ENCODE measurements around the gene C12orf57.
A peak's percentile ranks its signal among the peaks of the same experiment; 100 is the strongest.

Gene C12orf57

DNA sequence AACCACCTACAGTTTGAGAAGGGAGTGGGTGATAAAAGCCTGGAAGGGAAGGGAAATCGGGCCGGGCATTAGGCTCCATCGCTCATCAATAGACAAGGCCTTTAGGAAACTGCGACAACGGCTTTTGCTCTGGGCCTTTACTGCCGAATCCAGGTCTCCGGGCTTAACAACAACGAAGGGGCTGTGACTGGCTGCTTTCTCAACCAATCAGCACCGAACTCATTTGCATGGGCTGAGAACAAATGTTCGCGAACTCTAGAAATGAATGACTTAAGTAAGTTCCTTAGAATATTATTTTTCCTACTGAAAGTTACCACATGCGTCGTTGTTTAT, 467 bp upstream of the C12orf57 start:
- ChIA-PET CTCF (interaction anchor here (0.6 to 4.8 kb wide), 10 partner anchors 12 to 177 kb away, joined by 3 to 47 read pairs (median 6); partner anchors contain the start of gene PTMS), POLR2A (interaction anchor here (0.6 to 8.4 kb wide), 68 partner anchors 9 to 450 kb away, joined by 3 to 450 read pairs (median 5); partner anchors contain the start of genes ATN1, C1RL, CDCA3 and CLSTN3)
- peak; percentile 85 for DNase-seq (ENCODE audit: extremely low spot score)
- TF ChIP-seq BHLHE40 (IDR thresholded peaks at IDR 0.05; ENCODE audit: borderline replicate concordance): no peak
- TF ChIP-seq, protein P1, sequence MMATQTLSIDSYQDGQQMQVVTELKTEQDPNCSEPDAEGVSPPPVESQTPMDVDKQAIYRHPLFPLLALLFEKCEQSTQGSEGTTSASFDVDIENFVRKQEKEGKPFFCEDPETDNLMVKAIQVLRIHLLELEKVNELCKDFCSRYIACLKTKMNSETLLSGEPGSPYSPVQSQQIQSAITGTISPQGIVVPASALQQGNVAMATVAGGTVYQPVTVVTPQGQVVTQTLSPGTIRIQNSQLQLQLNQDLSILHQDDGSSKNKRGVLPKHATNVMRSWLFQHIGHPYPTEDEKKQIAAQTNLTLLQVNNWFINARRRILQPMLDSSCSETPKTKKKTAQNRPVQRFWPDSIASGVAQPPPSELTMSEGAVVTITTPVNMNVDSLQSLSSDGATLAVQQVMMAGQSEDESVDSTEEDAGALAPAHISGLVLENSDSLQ (IDR thresholded peaks at IDR 0.05): peak; percentile 97

DNA sequence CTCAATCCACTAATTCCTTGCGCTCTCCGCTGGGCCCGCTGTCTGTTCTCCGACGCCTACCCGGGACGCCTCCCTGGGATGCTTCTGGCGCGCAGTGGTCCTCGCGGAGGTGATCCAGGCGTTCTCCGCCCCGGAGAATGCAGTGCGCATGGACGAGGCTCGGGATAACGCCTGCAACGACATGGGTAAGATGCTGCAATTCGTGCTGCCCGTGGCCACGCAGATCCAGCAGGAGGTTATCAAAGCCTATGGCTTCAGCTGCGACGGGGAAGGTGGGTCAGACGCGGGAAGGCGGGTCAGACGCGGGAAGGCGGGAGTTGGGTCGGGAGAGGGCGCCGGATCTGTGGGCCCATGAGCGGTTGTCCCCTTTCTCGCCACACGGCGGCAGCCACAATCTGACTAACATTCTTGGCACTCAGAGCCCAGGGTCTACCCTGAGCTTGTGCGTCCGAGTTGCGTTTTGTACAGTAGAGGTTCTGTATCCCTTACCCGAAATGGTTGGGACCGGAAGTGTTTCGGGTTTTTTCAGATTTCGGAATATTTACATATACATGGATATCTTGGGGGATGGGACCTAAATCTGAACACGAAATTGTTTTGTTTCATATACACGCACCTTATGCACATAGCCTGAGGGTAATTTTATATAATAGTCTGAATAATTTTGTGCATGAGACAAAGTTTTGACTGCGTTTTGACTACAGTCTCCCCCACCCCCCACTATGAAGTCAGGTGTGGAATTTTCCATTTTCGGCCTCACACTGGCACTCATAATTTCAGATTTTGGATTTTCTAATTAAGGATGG, 762 bp downstream of the C12orf57 start:
- ChIA-PET POLR2A (interaction anchor here (0.6 to 8.4 kb wide), 57 partner anchors 8 to 256 kb away, joined by 3 to 450 read pairs (median 5); partner anchors contain the start of genes ATN1, C1RL, CDCA3 and CLSTN3), CTCF (interaction anchor here (0.5 to 4.8 kb wide), 19 partner anchors 12 to 185 kb away, joined by 3 to 47 read pairs (median 4); partner anchors contain the start of genes C1R and SPSB2)
- TF ChIP-seq TARDBP (IDR thresholded peaks at IDR 0.05) (no peak), ARNT (IDR thresholded peaks at IDR 0.05) (no peak), ELF4 (IDR thresholded peaks at IDR 0.05) (peak; percentile 32), L3MBTL2 (conservative IDR thresholded peaks at IDR 0.05) (peak; percentile 73), BHLHE40 (IDR thresholded peaks at IDR 0.05; ENCODE audit: borderline replicate concordance) (no peak)
- DNase-seq (ENCODE audit: extremely low spot score): peak; percentile 74

DNA sequence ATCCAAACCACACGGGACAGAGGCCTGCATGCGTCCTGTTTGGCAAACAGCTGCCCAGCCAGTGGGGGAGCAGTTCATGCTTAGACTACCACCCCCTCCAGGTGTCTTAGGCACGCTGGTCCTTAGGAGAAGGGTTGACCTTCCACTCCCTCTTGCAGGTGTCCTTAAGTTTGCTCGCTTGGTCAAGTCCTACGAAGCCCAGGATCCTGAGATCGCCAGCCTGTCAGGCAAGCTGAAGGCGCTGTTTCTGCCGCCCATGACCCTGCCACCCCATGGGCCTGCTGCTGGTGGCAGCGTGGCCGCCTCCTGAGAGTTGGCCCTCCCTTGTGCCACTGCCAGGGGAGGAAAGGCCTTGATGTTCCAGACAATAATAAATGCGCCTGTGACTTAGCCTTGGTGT, 1.8 kb downstream of the C12orf57 start:
- TF ChIP-seq, protein P1 (IDR thresholded peaks at IDR 0.05): no peak
- TF ChIP-seq CTBP1 (IDR thresholded peaks at IDR 0.05; ENCODE audit: borderline replicate concordance) (no peak), TARDBP (IDR thresholded peaks at IDR 0.05) (no peak), ELF4 (IDR thresholded peaks at IDR 0.05) (no peak), SP1 (IDR thresholded peaks at IDR 0.05) (no peak), ZNF384 (IDR thresholded peaks at IDR 0.05) (no peak), NFRKB (IDR thresholded peaks at IDR 0.05) (no peak), BHLHE40 (IDR thresholded peaks at IDR 0.05; ENCODE audit: borderline replicate concordance) (no peak), FOXA1 (IDR thresholded peaks at IDR 0.05) (no peak), LEF1 (IDR thresholded peaks at IDR 0.05; ENCODE audit: borderline replicate concordance) (no peak), FOXK2 (IDR thresholded peaks at IDR 0.05) (no peak), FOXM1 (IDR thresholded peaks at IDR 0.05; ENCODE audit: borderline replicate concordance) (no peak), ARNT (IDR thresholded peaks at IDR 0.05) (no peak), SUZ12 (IDR thresholded peaks at IDR 0.05) (no peak), HDGF (IDR thresholded peaks at IDR 0.05; ENCODE audit: borderline replicate concordance) (no peak), L3MBTL2 (conservative IDR thresholded peaks at IDR 0.05) (no peak)
- ChIA-PET POLR2A (interaction anchor here (1.2 to 8.4 kb wide), 8 partner anchors 15 to 163 kb away, joined by 3 to 450 read pairs (median 26); partner anchors contain the start of genes C1RL, CDCA3, ENO2 and TPI1), CTCF (interaction anchor here (0.7 to 4.8 kb wide), 6 partner anchors 13 to 168 kb away, joined by 3 to 47 read pairs (median 8); no protein-coding TSS in a partner anchor)
- no peak for DNase-seq (ENCODE audit: extremely low spot score)

DNA sequence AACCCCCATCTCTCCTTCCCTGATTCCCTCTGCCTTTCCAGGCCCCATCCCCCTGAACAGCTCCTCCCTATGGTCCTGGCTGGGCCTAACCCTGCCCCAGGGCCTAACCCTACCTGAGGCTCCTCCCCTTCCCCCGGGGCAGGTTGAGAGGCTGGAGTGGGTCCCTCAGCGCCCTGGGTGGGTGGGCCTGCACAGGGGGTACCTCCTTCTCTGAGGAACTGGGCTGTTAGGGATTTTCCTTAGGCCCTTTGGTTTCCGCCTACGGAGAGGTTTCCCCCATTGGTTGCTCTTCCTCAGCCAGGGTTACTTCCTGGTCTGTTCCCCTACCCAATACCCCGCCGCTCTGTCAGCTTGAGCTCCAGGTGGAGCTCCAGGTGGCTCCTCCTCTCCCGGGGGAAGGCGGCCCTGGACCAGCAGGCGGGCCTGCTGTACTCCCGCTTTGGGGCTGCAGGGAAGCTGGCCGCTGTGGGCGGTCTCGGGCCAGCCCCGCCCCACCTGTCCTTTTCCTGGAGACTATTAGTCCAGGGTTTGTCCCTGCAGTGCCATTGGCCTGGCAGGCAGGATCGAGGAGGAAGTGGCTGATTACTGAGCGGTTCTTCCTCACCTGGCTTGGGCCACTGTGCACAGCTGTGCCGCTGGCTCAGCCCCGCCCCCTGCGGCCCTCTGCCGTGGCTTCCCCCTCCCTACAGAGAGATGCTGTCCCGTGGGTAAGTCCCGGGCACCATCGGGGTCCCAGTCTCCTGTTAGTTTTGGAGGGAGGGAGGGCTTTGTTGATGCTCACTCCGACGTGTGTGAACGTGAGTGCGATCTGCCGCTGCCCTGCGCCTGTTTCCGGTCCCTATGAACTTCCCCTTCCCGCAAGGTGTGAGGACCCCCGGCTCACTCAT, 2.5 kb downstream of the C12orf57 start:
- DNase-seq (ENCODE audit: extremely low spot score): no peak
- POLR2A ChIA-PET: interaction anchor here (1.3 to 8.4 kb wide), 4 partner anchors 14 to 78 kb away, joined by 3 to 450 read pairs (median 34); partner anchors contain the start of gene TPI1
- no peak for TF ChIP-seq ZNF384 (IDR thresholded peaks at IDR 0.05)
- TF ChIP-seq L3MBTL2 (conservative IDR thresholded peaks at IDR 0.05): no peak
- TF ChIP-seq CTBP1 (IDR thresholded peaks at IDR 0.05; ENCODE audit: borderline replicate concordance): no peak
- TF ChIP-seq FOXK2 (IDR thresholded peaks at IDR 0.05): no peak
- TF ChIP-seq NFRKB (IDR thresholded peaks at IDR 0.05): no peak
- no peak for TF ChIP-seq ARNT (IDR thresholded peaks at IDR 0.05)
- TF ChIP-seq LEF1 (IDR thresholded peaks at IDR 0.05; ENCODE audit: borderline replicate concordance): no peak
- TF ChIP-seq, protein P1 (IDR thresholded peaks at IDR 0.05): no peak
- no peak for TF ChIP-seq HDGF (IDR thresholded peaks at IDR 0.05; ENCODE audit: borderline replicate concordance)
- CTCF ChIA-PET: interaction anchor here (0.6 to 4.8 kb wide), 4 partner anchors 15 to 77 kb away, joined by 3 to 47 read pairs (median 13); no protein-coding TSS in a partner anchor

DNA sequence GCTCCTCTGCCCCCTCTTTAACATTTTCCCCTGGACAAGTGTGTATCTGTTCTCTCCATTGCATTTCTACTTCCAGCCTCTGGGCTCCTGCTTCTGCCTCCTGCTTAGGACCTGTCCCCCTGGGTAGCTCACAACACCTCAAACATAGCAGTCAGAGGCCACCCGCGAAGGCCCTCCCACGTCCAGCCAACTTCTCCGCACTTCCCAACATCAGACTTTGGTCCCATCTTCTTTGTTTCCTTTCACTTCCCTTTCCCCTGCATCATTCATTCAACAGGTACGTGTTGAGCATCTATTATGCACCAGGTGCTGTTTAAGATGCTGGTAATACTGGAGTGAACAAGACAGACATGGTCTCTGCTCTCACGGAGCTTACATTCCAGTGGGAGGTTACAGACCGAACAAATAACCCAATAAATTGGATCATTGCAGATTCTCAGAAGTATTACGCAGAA, 3.1 kb downstream of the C12orf57 start:
- POLR2A ChIA-PET: interaction anchor here (1.3 to 8.4 kb wide), 4 partner anchors 13 to 79 kb away, joined by 3 to 450 read pairs (median 34); partner anchors contain the start of gene TPI1
- DNase-seq (ENCODE audit: extremely low spot score): no peak
- TF ChIP-seq ELF4 (IDR thresholded peaks at IDR 0.05) (no peak), FOXA1 (IDR thresholded peaks at IDR 0.05) (no peak), ZNF384 (IDR thresholded peaks at IDR 0.05) (no peak), LEF1 (IDR thresholded peaks at IDR 0.05; ENCODE audit: borderline replicate concordance) (no peak), NFRKB (IDR thresholded peaks at IDR 0.05) (no peak), L3MBTL2 (conservative IDR thresholded peaks at IDR 0.05) (no peak), CTBP1 (IDR thresholded peaks at IDR 0.05; ENCODE audit: borderline replicate concordance) (no peak), HDGF (IDR thresholded peaks at IDR 0.05; ENCODE audit: borderline replicate concordance) (no peak), SP1 (IDR thresholded peaks at IDR 0.05) (no peak), ARNT (IDR thresholded peaks at IDR 0.05) (no peak), FOXM1 (IDR thresholded peaks at IDR 0.05; ENCODE audit: borderline replicate concordance) (no peak), FOXK2 (IDR thresholded peaks at IDR 0.05) (no peak), BHLHE40 (IDR thresholded peaks at IDR 0.05; ENCODE audit: borderline replicate concordance) (no peak), SUZ12 (IDR thresholded peaks at IDR 0.05) (no peak), TARDBP (IDR thresholded peaks at IDR 0.05) (no peak)
- TF ChIP-seq, protein P1 (IDR thresholded peaks at IDR 0.05): no peak
- CTCF ChIA-PET: interaction anchor here (0.6 to 4.8 kb wide), 3 partner anchors 15 to 57 kb away, joined by 3 to 47 read pairs (median 23); no protein-coding TSS in a partner anchor

Measured in HEK293T (cell line).